Measurements from ENCODE around the gene YBX1.
"Not testable (repeated sequence)": the region's sequence is repeated elsewhere in the genome, so short reads cannot be mapped to it uniquely, and the experiment has no call there.

Gene YBX1

GRCh38 chr1:42681741-42682483, at the start of gene YBX1:
TSS of gene YBX1 (plus strand) at chr1:42682418. CDS start at chr1:42682566, 148 bp downstream.
- DNase-seq = peak; percentile 96 to 99

DNA sequence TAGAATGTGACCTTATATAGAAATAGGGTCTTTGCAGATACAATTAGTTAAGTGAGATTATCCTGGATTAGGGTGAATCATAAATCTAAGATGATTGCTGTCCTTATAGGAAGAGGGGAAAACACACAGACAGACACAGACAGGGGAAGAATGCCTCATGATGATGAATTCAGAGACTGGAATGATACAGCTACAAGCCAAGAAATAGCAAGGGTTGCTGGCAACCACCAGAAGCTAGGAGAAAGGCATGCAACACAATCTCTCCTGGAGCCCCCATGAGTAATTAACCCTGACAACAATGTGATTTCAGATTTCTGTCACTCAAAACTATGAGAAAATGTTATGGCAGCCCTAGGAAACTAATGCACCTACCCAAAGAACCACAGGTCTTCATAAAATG, 43.1 kb upstream of the YBX1 start:
- no peak for DNase-seq

- no peak for DNase-seq
Measured at GRCh38 chr1:42646056-42646455, 36.2 kb upstream of the YBX1 start.

DNA sequence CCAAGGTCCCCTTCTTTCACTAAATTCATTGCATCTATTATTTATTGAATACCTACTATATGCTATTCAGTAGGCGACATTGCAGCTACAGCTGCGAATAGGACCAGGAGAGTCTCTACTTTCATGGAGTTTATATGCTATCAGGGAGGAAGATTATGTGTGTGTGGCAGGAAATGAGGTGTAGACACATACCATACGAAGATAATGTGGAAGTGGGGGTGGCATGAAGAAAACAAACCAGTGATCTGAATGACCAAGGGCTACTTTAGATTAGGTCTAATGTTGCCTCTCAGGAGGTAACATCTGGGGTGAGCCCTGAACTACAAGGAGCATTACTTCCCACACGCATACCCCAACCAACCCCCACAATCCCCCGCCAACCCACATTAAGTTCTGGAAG, 25.0 kb upstream of the YBX1 start:
- no peak for DNase-seq

- DNase-seq = peak; percentile 90 to 93
Measured at GRCh38 chr1:42657981-42658876, 24.0 kb upstream of the YBX1 start, which contains the start of gene PPIH. TSS of gene PPIH (plus strand) at chr1:42658423. CDS start at chr1:42658447, 24 bp downstream.

- DNase-seq = no peak
Measured at GRCh38 chr1:42658877-42659337, 23.3 kb upstream of the YBX1 start.

DNA sequence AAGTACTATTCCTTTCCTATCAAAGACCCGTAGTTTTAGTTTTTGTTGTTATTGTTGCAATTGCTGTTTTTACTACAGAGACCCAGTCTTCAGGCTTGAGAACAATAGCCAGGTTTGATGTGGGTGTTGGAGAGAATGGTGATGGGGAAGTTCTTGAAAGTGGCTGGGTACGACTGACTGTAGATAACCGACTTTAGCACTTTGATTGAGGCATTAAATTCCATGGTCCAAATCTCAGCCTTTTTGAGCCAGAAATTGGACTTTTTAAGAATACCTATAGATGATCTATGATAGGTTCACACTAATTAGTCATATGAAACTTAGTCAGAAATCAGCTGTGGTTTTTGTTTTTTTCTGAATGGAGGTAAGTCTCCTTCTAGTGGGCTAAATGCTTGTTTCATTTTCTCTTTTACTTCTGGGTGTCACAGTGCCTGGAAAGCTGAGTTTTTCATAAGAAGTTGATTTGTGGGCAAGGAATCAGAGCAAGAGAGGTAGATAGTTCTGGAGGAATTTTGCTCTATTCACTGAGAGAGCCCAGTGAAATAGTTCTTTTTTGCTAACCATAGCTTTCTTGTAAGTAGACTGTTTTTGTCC, 21.2 kb upstream of the YBX1 start:
- DNase-seq = peak in 1 of 2 donors; percentile 28

DNA sequence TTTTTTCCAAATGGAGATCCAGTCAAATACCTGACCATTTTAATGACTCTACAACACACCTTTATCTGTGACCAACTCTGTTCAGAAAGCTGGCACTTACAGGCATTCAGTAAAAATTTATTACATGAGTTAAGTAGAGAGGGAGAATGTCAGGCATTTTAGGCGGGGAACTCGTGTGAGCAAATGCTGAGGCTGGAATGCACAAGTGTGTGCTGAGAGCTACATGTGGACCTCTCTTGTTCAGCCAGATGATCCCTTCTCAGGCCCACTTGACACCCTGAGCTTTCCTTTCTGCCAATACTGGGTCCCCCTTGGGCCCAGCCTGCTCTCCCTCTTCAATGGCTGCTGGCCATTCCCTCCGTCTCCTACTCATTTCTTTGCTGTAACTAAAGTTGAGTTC, 12.3 kb upstream of the YBX1 start:
- DNase-seq = no peak

- DNase-seq = no peak
Measured at GRCh38 chr1:42670425-42670824, 11.8 kb upstream of the YBX1 start.

GRCh38 chr1:42674214-42674613, 8.0 kb upstream of the YBX1 start:
- no peak for DNase-seq

DNA sequence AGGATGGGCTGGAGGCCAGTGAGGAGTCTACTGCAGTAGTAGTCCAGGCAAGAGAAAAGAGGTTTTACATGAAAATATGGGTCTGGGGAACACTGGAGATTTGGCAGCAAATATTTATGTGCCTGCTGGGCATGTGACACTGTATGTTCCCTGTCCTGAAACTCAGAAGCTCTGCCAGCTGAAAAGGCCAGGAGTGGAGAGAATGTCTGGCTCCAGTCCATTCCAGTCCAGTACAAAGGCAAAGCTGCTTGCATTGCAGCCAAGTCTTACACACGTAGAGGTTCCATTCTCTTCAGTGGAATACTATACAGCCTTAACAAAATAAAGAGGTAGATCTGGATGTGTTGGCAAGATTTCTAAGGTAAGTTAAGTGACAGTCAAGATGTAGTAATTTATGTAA, 7.5 kb upstream of the YBX1 start:
- no peak for DNase-seq

GRCh38 chr1:42675467-42675866, 6.8 kb upstream of the YBX1 start:
- DNase-seq = no peak

GRCh38 chr1:42676534-42677087, 5.6 kb upstream of the YBX1 start:
- no peak for DNase-seq

DNA sequence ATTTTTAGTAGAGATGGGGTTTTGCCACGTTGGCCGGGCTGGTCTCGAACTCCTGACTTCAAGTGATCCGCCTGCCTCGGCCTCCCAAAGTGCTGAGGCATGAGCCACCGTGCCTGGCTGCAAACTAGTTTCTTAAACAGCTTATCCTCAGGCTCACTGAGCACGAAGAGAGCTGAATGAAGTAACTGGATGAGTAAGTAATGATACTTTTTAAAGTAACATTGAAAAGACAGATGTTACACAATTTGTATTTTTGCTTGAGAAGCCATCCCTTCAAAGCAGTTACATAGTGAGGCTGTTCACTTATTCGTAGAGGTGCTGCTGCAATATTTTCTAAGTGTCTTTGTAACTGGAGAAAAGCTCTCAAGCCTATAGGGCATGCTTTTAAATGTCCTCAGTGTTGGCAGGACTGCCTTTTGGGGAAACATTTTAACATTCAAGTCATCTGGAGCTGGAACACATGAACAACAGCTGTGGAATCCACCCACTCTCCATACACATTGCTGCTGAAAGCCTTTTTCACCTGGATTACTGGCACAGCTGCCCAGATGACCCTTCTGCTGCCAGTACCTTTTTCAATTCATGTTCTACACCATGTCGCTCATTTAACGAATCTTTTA, 2.7 kb upstream of the YBX1 start:
- no peak for DNase-seq

DNA sequence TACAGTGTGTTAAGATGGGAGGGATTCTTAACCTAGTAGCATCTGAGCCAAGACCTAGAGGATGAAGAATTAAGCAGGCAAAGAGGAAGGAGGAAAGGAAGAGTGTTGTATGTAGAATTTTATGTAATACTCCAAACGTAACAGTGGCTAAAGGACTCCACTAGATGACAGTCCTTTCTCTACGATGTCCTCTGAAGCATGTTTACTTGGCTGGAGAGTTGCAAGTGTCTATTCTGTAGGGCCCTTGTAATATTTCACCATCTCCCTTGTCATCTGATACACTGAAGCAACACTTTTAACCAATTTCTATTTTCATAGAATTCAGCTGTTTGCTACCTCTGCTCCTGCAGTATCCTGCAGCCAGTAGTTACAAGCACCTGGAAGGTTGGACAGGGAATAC, 2.2 kb upstream of the YBX1 start:
- no peak for DNase-seq

DNA sequence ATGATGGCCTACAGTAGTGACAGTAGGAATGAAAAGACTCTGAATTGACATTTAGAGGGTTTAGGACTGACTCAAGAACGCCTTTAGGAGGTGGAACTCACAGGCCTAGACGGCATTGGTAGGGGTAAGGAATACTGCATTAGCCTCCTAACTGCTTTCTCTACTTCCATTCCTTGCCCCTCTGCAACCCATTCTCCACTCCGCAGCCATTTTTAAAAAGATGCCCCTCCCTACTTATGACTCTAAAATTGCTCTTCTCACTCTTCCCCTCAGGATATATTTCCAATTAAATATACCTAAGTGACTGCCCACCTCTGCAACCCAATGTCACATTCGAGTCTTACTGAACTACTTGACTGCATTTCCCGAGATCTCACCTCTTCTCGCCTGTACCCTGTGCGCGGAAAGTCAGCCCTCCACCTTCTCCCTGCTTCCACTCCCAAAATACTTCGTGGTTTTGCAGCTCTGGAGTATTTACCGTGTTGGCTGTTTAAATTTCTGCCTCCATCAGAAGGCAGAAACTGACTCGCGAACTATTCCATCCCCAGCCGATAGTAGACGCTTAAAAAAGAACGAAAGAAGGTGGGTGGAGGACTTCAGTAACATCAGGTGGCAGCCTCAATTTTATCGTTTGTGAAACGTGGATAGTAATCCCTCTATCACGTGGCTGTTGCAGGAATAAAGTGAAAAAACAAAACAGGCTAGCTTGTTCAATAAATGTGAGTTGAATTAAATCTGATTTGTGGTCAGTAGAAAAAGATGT, 1.1 kb upstream of the YBX1 start:
- DNase-seq = peak in 1 of 2 donors; percentile 38

DNA sequence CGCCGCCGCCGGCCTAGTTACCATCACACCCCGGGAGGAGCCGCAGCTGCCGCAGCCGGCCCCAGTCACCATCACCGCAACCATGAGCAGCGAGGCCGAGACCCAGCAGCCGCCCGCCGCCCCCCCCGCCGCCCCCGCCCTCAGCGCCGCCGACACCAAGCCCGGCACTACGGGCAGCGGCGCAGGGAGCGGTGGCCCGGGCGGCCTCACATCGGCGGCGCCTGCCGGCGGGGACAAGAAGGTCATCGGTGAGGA, 193 bp downstream of the YBX1 start:
- DNase-seq = not testable (repeated sequence)

GRCh38 chr1:42682739-42683531, 717 bp downstream of the YBX1 start:
- DNase-seq = peak; percentile 73 to 75

DNA sequence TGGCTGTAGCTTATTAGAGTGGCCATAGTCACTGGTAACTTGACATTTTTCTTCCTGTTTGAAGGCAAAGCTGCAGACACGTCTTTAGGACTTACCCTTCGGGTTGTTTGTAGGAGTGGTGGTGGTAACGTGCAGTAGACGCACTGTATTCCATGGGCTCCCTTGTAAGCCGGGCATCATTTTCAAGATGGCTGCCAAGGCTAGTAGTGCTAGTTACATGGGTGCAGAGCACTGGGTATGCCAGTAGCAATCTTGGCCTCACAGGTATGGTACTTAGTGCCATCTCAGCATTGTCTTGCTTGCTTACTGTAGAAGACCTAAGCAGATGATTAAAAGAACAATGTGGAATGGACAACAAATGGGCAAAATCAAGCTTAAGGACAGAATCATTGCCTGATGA, 1.9 kb downstream of the YBX1 start:
- DNase-seq = peak in 1 of 2 donors; percentile 17

- no peak for DNase-seq
Measured at GRCh38 chr1:42686418-42686817, 4.2 kb downstream of the YBX1 start.

- no peak for DNase-seq
Measured at GRCh38 chr1:42689912-42690311, 7.7 kb downstream of the YBX1 start.

Data from CD4-positive, alpha-beta T cell treated with Interferon alpha-2 for 1 hour (primary cell).